GM12875 (cell line): ENCODE measurements around the gene CDHR5.
"Not testable (repeated sequence)": the region's sequence is repeated elsewhere in the genome, so short reads cannot be mapped to it uniquely, and the experiment has no call there.

Experiments
- H3K4me3 ChIP-seq: one replicate; pipeline ENCODE4 v1.5.1; 2011; ENCODE audit warnings: low read depth, low read length, control low read depth
- TF ChIP-seq, protein P1 (sequence below): IDR thresholded peaks from 2 replicates; pipeline ENCODE4 v1.5.1; 2011; ENCODE audit warnings: low read depth, mild to moderate bottlenecking, control low read depth, inconsistent platforms, low read length, moderate library complexity, borderline replicate concordance; ENCODE audit not compliant: insufficient read depth

The CDHR5 gene

DNA sequence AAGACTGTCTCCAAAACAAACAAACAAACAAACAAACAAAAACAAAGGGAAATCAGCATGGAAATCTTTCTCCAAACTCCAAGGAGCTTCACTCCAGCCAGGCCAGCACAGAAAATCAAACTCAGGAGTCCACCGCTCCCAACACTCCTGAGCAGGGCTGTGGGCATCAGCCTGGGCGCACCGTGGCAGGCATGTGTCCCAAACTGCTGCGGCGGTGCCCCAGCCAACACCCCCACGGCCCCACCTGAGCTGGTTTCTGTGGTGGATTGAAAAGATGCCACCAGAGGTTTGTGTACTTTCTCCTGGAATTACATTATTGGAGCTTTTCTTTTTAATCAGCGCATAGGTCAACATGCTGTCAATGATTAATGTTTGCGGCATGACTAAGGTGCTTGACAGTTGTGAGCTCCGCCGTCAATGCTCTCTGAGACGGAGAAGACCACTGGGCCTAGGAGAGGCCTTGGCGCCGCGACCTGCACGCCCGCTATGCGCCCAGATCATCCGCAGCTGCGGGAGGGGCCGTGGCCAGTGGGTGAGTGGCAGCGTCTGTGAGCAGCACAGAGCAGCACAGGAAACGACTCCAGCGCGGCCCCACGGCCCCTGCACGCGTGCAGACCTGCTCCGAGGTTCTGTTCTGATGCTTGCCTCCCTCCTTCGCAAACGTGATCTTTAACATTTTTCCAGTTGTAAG, 30.4 kb upstream of the CDHR5 start:
- TF ChIP-seq, protein P1, sequence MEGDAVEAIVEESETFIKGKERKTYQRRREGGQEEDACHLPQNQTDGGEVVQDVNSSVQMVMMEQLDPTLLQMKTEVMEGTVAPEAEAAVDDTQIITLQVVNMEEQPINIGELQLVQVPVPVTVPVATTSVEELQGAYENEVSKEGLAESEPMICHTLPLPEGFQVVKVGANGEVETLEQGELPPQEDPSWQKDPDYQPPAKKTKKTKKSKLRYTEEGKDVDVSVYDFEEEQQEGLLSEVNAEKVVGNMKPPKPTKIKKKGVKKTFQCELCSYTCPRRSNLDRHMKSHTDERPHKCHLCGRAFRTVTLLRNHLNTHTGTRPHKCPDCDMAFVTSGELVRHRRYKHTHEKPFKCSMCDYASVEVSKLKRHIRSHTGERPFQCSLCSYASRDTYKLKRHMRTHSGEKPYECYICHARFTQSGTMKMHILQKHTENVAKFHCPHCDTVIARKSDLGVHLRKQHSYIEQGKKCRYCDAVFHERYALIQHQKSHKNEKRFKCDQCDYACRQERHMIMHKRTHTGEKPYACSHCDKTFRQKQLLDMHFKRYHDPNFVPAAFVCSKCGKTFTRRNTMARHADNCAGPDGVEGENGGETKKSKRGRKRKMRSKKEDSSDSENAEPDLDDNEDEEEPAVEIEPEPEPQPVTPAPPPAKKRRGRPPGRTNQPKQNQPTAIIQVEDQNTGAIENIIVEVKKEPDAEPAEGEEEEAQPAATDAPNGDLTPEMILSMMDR, result no peak

DNA sequence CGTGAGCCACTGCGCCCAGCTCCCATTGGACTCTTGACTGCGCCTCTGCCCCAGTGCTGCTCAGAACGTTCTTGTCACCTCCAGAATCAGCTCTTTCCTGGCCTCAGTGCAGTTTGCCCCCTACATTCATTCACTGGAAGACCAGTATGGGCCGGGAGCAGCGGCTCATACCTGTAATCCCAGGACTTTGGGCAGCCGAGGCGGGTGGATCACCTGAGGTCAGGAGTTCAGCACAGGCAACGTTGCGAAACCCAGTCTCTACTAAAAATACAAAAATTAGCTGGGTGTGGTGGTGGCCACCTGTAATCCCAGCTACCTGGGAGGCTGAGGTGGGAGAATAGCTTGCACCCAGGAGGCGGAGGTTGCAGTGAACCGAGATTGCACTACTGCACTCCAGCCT, 29.7 kb upstream of the CDHR5 start:
- H3K4me3 ChIP-seq, result not testable (repeated sequence)

More for the DNA sequence above, 30.4 kb upstream of the CDHR5 start:
- no peak overlapping the region for H3K4me3 ChIP-seq

GRCh38 chr11:653837-654236, 29.1 kb upstream of the CDHR5 start:
- TF ChIP-seq, protein P1, result no peak
- no peak overlapping the region for H3K4me3 ChIP-seq

- H3K4me3 ChIP-seq, result not testable (repeated sequence)
Observed at GRCh38 chr11:653136-653535, 28.4 kb upstream of the CDHR5 start.

DNA sequence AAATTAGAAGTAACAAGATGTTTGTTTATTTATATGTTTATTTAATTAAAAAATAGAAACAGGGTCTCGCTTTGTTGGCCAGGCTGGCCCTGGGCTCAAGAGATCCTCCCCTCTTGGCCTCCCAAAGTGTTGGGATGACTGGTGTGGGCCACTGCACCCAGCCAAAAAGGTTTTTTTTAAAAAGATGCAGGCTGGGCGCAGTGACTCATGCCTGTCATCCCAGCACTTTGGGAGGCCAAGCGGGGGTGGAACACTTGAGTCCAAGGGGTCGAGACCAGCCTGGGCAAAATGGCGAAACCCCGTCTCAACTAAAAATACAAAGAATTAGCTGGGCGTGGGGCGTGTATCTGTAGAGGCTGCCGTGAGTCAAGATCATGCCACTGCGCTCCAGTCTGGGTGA, 25.7 kb upstream of the CDHR5 start:
- TF ChIP-seq, protein P1, result no peak
- H3K4me3 ChIP-seq, result no peak overlapping the region

GRCh38 chr11:647672-648158, 23.0 kb upstream of the CDHR5 start:
- H3K4me3 ChIP-seq, result not testable (repeated sequence)

GRCh38 chr11:646214-646613, 21.5 kb upstream of the CDHR5 start:
- TF ChIP-seq, protein P1, result no peak

GRCh38 chr11:645536-645935, 20.8 kb upstream of the CDHR5 start:
- TF ChIP-seq, protein P1, result no peak

More at GRCh38 chr11:646214-646613, 21.5 kb upstream of the CDHR5 start:
- no peak overlapping the region for H3K4me3 ChIP-seq

More at GRCh38 chr11:645536-645935, 20.8 kb upstream of the CDHR5 start:
- H3K4me3 ChIP-seq, result no peak overlapping the region
